Occipital lobe (tissue), 2 donors: ENCODE results near the gene MKNK1. TPM values are rescaled to one million over a fixed set of nuclear protein-coding genes. Genes with fewer than 3 reads are reported as not detected.
A peak's percentile ranks its signal among the peaks of the same experiment; 100 is the strongest.

Source experiments
- DNase-seq: peaks from one replicate; lab custom pipeline; 2025; lab: John Stamatoyannopoulos, UW
- total RNA-seq: library from RNA; depleted of rRNA; stranded (reverse); fragments of >200 nt; gene quantifications from one replicate; pipeline ENCODE4 v1.2.3, GENCODE V29; 2014

The MKNK1 gene
- total RNA-seq, 1 donor from 2014 or later, result 8.7 TPM

DNA sequence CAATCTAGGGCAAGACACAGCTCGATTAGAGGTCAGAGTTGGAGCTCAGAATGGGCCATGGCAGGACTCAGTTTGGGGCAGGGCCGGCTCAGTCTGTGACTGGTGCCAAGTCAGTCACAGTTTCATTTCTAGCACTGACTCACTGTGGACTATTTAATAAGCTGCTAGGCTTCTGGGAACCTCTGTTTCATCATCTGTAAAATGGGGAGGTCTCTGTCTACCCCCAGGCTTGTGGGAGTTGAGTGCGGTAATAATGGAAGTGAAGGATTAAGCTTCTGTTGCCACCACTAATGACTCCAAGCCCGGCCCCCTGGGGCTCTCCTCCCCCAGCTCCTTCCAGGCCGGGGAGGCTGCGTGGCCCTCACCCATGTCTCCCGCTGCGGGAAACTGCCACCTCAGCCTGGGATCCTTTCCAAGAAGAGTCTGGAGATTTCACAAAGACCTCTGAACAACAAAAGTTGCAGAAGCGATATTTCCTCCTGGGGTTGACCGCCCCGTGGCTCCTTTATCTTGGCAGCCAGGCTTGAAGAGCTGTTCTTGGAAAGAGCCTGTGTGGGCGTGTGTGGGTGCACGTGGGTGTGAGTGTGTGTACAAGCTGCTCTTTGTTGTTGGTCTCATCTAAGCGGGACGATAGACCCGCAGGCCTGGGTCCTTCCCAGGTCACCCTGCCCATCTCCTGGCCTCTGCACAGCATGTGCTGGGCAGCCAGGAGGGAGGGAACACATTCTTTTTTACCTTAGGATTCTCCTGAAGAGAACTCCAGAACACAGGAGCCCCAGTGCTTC lies 81.7 kb downstream of the MKNK1 start:
- DNase-seq, result peak; percentile 21

DNA sequence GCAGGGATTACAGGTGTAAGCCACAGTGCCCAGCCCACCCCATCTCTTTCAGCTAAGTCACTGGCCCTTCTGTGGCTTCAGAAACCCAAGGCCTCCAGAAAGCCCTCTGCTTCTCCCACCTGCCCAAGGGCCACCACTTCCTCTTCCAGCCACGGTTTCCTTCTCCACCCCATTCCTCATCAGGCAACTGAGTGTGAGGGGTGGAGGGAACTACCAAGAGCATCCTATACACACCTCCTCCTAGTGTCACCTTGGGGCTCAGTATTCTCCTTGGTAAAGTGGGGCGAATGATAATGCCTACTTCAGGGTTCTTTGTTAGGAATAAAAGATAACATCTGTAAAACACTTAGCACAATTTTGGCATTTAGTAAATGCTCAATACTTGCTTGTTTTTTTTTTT lies 82.7 kb downstream of the MKNK1 start:
- DNase-seq, result no peak

DNA sequence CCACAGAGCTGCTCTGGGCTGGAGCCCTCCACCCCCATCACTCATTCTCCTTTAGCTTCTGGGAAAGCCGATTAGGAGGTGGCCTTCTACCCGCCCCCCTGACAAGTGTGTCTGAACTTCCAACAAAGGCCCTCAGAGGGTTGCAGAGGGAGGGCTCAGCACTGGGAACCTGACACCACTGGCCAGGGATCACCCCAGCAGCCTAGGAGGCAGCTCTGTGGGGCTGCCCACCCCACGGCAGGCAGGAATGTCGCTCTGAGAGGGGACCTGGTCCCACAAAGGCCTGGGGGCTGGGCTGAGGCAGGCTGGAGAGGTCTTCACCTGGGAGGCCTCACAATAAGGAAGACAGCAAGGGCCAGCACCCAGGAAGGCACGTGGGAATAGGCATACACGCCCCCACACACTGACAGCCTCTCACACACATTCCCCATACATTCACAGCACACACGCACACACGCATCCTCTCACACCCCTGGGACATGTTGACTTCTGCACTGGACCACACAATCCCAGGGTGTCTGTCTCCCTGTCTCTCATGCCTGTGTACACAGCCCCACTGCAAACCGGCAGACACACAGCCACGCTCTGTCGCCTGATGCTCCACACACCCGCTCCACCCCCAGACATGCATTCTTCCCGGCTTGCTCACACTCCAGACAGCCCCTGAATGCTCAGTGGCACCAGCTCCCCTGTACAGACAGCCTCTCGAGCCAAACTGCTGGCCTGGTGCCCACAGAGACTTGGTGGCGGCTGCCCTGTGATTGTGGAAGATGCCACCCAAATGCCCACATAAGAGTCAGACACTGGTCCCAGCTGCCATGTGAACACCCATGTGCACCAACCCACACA lies 83.8 kb downstream of the MKNK1 start:
- no peak for DNase-seq

DNA sequence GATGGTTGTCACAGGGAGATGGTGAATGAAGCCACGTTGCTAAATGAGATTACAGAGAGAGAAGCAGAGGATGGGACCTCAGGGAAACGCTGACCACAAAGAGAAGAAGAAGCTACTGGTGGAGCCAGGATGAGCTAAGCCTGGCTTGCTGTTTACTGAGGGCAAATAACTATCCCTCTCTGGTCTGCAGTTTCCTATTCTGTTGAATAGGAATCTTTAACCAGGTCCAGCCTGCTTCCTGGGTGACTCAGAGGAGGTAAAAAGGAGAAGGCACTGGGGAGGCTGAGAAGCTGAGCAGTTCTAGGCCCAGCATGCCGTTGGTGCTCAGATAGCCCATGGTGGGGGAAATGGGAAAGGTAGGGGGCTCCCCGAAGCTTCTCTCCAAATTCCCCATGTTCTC lies 84.9 kb downstream of the MKNK1 start:
- no peak for DNase-seq

DNA sequence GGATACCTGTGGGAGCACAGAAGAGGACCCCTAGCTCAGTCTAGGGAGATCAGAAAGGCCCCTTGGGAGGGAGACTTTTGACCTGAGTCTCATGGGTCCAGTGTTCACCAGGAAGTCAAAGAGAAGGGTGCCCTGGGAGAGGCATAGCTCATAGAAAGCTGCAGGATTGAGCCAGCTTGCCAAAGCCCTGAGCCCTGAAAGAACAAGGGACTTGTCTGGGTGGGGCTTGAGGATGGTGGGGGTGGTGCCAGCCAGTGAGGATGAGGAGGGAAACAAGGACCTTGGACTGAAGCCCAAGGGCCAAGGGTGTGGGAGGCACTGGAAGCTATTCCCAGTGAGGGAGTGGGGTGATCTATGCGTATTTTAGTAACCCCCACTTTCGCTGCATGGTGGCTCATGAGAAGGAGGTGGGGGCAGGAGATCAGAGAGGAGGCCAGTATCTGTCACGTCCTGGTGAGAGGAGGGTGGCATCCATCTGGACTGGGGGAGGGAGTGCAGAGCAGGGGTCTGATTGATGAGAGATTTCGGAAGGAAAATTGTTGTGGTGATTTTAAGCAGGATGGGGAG lies 86.1 kb downstream of the MKNK1 start:
- no peak for DNase-seq

DNA sequence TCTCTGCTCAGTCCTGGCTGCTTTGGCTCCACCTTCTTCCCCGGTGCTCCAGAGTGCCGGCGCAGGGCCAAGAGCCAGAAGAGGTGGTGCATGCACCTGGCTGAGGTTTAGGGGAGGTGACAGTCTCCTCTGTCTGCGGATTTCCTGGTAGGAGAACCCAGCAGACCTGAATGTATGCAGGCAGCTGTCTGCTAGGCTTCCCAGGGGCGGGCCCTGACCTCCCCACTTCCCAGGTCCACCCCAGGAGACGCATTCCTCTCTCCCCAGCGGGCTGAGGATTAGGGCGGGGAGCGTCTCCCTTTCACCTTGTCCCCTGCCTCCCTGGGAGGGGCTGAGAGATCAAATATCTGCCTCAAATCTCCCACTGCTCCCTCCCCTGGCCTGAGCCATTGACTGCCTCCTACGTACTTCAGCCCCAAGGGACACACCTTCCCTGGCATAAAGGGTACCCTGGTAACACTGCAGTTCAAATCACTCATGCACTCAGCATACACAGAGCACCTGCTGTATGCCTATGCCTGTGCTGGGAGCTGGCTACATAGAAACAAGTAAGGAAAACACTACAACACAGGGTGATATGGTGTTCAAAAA lies 87.0 kb downstream of the MKNK1 start:
- DNase-seq, result no peak

DNA sequence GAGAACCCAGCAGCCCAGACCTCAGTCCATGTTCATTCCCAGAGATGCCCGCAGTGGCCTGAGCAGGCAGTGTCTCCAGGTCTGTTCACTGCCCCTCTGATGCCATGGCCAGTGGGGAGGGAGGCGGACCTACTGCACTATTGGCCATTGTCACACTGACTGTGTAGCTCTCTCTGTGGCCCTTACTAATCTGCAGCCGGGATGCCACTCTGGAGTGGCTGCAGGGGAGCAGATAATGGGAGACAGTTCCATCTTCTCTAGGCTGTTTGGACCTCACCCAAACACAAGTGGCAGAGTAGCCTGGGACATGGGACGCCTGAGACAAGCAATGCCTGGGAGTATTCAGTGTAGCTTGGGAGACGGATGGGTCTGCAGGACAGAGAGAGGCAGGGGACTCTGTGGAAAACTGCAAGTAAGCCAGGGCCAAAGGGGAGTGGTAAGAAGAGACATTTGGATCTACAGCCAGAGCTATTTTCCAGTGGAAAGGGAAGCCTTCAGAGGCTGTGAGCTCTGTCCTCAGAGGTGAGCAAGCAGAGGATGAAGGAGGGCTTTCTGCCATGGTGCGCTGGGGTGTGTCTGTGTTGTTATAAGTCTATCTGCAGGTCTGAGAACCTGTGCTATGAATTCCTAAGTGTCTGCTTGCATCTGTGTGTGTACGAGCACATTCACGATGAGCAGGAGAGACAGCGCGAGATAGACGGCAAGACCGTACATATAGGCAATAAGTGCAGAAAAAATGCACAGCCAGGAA lies 87.7 kb downstream of the MKNK1 start:
- DNase-seq, result no peak

DNA sequence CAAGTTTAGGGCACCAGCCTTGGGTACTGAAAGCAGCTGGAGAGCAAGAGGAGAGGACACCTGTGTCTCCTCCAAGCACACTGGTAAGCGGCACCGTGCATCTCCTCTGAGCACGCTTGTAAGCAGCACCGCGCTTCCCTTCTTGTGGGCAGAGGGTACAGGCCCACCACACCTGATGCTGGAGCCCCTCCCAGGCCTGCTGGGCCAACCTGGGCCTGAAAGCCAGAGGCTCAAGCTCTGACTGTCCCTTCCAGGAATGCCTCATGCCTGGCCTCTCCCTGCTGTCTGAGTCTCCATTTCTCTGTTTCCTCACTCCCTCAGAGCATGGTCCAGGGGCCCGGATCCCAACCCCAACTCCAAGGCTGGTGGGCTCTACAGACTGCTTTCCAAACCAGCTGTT lies 88.5 kb downstream of the MKNK1 start:
- no peak for DNase-seq

DNA sequence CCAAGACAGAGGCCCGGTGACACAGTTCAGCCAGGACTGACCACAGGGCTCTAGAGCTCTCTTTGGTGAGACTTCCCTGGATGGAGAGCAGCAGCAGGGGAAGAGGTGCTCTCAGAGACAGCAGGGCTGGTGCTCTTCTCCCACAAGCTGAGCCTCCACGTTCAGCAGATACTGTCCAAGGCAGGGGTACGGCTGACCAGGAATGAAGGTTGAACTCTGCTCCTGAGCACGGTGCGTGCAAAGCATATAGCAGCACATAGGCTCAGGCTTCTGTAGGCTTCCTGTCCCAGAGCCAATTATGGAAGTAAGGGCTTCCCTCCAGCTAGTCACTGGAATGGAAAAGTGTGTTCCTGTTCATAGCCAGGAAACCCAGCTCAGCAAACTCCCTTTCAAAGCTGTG lies 90.5 kb downstream of the MKNK1 start:
- DNase-seq, result no peak

DNA sequence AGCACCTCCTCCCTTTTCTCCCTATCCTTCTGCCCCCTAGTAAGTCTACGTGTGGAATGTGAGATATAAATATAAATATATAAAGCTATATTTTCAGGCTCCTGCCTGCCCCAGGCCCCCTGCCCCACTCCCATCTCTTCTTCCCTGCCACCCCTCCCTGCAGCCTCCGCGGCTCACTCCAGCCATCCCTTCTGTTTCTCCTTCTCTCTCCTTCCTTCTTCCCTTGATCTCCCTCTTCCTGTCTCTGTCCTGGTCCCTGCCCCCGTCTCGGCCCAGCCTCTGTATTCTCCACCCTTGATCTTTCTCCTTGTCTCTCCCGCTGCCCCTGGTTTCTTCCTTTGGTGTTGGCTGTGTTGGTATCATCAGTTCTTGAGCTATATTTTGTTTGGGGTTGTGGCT lies 91.3 kb downstream of the MKNK1 start:
- DNase-seq, result no peak

DNA sequence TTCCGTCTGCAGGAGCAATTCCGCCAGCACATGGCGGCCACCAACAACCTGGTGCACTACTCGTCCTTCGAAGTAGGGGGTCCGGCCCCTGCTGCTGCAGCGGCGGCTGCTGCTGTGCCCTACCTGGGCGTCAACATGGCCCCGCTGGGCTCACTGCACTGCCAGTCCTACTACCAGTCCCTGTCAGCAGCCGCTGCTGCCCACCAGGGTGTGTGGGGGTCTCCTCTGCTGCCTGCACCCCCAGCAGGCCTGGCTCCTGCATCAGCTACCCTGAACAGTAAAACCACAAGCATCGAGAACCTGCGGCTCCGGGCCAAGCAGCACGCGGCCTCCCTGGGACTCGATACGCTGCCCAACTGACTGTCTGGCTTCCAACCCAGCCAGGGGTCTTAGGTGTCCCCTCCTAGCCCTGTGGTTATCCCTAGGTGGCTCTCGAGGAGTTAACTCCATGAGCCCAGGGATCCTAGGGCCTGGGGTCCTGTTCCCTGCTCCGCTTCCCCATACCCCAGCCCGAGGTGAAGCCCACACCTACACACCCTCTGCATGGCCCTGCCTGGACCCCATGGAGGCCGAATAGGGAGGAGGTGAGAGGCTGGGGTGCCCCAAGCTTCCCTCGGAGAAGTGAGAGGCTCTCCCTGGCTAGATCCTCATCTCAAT lies 91.8 kb downstream of the MKNK1 start:
- no peak for DNase-seq

DNA sequence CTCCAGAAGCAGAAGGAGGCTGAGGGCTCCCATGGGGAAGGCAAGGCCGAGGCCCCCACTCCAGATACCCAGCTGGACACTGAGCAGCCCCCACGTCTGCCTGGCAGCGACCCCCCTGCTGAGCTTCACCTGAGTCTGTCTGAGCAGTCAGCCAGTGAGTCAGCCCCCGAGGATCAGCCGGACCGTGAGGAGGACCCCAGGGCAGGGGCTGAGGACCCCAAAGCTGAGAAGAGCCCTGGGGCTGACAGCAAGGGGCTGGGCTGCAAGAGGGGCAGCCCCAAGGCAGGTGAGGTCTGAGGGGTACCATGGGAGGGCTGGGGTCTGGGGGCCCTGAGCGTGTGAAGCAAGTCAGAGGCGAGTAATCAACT lies 93.1 kb downstream of the MKNK1 start:
- no peak for DNase-seq

DNA sequence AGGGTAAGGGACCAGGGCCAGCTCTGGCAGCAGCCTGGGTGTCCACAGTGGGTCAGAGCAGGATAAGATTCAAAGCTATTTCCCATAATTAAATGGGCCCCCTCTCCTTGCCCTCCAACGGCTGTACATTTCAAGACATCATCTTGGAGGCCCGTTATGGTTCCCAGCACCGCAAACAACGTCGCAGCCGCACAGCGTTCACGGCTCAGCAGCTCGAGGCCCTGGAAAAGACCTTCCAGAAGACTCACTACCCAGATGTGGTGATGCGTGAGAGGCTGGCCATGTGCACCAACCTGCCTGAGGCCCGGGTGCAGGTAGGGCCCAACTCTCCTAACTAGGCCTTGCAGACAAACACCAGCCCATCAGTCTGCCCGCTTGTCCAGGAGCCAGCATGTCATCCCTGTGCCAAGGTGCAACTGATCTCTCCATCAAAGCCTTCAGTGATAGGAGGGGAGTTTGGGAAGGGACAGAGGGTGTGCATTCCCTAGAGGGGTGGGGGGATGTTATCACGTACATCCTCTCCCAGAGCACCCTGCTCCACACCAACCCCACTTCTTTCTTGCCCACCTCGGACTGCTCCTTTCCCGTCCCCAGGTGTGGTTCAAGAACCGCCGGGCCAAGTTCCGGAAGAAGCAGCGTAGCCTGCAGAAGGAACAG lies 93.6 kb downstream of the MKNK1 start:
- DNase-seq, result no peak

DNA sequence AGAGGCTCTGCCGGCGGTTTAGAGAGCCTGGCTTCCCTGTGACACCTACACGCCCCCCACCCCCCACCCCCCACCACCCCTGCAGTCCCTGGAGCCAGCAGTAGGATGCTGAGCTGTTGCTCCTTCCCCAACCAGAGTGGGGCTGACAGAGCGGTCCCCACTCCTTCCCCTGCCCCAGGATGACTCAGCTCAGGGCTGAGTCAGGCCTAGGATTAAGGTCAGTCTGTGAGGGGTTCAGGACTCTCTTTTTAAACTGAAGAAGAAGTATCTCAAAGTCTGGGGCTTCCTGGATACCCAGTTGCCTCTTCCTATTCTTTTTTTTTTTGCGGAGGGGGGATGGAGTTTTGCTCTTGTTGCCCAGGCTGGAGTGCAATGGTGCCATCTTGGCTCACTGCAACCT lies 95.3 kb downstream of the MKNK1 start:
- DNase-seq, result no peak

Other genes with a start within 250 kb of the MKNK1 start
- 22.5 TPM for gene FAAH, start 210.0 kb downstream of the MKNK1 start, total RNA-seq
- not detected for gene DMBX1, start 114.4 kb downstream of the MKNK1 start, total RNA-seq
- gene KNCN, start 52.6 kb downstream of the MKNK1 start, total RNA-seq, result not detected
- gene MOB3C, start 12.5 kb upstream of the MKNK1 start, total RNA-seq, result 2.2 TPM
- 37.7 TPM for gene ATPAF1, start 64.1 kb upstream of the MKNK1 start, total RNA-seq
- gene TEX38, start 67.6 kb upstream of the MKNK1 start, total RNA-seq, result not detected
- gene EFCAB14, start 114.8 kb upstream of the MKNK1 start, total RNA-seq, result 13.6 TPM
- gene CYP4B1, start 194.8 kb upstream of the MKNK1 start, total RNA-seq, result not detected